Adrenal gland (tissue), 12 donors: ENCODE results near the gene DOK6. TPM values are rescaled to one million over a fixed set of nuclear protein-coding genes. Genes with fewer than 3 reads are reported as not detected.

ENCODE experiments used
- DNase-seq, 7 donors: peaks; one replicate each; pipeline ENCODE4 v3.0.0-alpha.2; 2019 to 2020
- H3K27ac ChIP-seq, 5 donors: fragments of 200-600 bp; sonication (generic) in 4 of 5; 1 replicate in 3 of 5; 2 replicates in 2 of 5; pipeline versions ENCODE4 v1.5.1 to v1.8.0; 2016 to 2020; ENCODE audit warnings: mild to moderate bottlenecking in 1 of 5
- H3K27me3 ChIP-seq: fragments of 200-600 bp; 2 replicates; pipeline ENCODE4 v1.8.0; 2021
- H3K36me3 ChIP-seq, 2 donors: fragments of 200-600 bp; replicated peaks in 1 of 2; 1 replicate in 1 of 2; 2 replicates in 1 of 2; pipeline versions ENCODE4 v1.5.1 to v1.8.0; 2018 to 2022
- H3K4me1 ChIP-seq, 2 donors: fragments of 200-600 bp; replicated peaks in 1 of 2; 1 replicate in 1 of 2; 2 replicates in 1 of 2; pipeline versions ENCODE4 v1.5.1 to v1.8.0; 2018 to 2021
- H3K4me3 ChIP-seq, 4 donors: fragments of 200-600 bp; sonication (generic) in 3 of 4; one replicate each; pipeline ENCODE4 v1.5.1; 2016 to 2018
- H3K9me3 ChIP-seq, 3 donors: fragments of 200-600 bp; sonication (generic) in 1 of 3; replicated peaks in 1 of 3; 1 replicate in 2 of 3; 2 replicates in 1 of 3; pipeline versions ENCODE4 v1.5.1 to v1.8.0; 2016 to 2021
- CTCF ChIP-seq, 6 experiments: fragments of 450-650 bp in 4 of 6; fragments of 200-600 bp in 2 of 6; sonication (generic) in 1 of 6; IDR thresholded peaks; 1 replicate in 5 of 6; 2 replicates in 1 of 6; pipeline versions ENCODE4 v1.5.1 to v1.8.0; 2016 to 2021; ENCODE audit warnings: antibody characterized with exemption in 6 of 6, mild to moderate bottlenecking in 2 of 6, moderate library complexity in 1 of 6
- POLR2A ChIP-seq, 2 donors: fragments of 450-650 bp; IDR thresholded peaks; one replicate each; pipeline ENCODE4 v1.6.1; 2017; ENCODE audit warnings: antibody characterized with exemption in 2 of 2, mild to moderate bottlenecking in 2 of 2, moderate library complexity in 1 of 2
- WGBS, 4 donors: extraction: QIAGEN DNeasy Blood & Tissue Kit in 2 of 4; methylation state at CpG; one replicate each; pipeline versions ENCODE4 v1.1.5 to v1.1.7; 2013 to 2017; 5-methylcytosine and 5-hydroxymethylcytosine counted together
- intact Hi-C, 2 donors: fragments of 100-400 bp; cut with DNase I; formaldehyde crosslinking; loops; one replicate each; pipeline versions ENCODE4 v1.14.1 to v1.15.0; 2022 to 2023
- polyA plus RNA-seq, 3 donors: library from polyadenylated mRNA; stranded (reverse); fragments of 200-250 nt in 2 of 3; fragments of 350-450 nt in 1 of 3; fragmentation: Illumina TruSeq in 1 of 3; extraction: RNeasy Lipid Tissue Mini Kit (QIAGEN cat#74804) in 1 of 3; gene quantifications; one replicate each; pipeline ENCODE4 v1.2.3, GENCODE V29; 2013 to 2014
- total RNA-seq, 9 donors: library from RNA; depleted of rRNA in 4 of 9; stranded (reverse); fragments of >200 nt in 4 of 9; fragments of 120-200 nt in 1 of 9; fragmentation: NEBNext Ultra II Directional in 1 of 9; extraction: Animal tissue kit (Norgen Biotek cat#: 25700) in 1 of 9; gene quantifications; one replicate each; pipeline versions ENCODE4 v1.1.0 to v1.2.4, GENCODE V29; 2013 to 2023
- donor health status: healthy with polysubstance abuse.
- donor health status: Bipolar disorder and iron deficiency.
- donor health status: DM: yes; HTN: yes; CAD: no.
- donor health status: DM: no; HTN: no; CAD: no.
- donor health status: DM: no; HTN: no; CAD: no.
- donor health status: DM: yes; HTN: yes; CAD: no.

DOK6 gene
- total and polyA plus RNA-seq, 12 donors: 0.24 to 4.5 (median 0.76) TPM

- Histone ChIP-seq H3K4me1 (no peaks in the 10 kb centered on the region), H3K9me3 (no peaks in the 10 kb centered on the region), H3K27me3 (no peaks in the 10 kb centered on the region), H3K4me3 (no peak overlapping the region), H3K36me3 (no peaks in the 10 kb centered on the region), H3K27ac (no peak overlapping the region)
- 81 to 93% (median 90%) methylated on average over 3 of the region's 3 CpGs for WGBS, 4 donors
- intact Hi-C loops: no loop called here
- no peak for TF ChIP-seq POLR2A (IDR thresholded peaks at IDR 0.05)
- no peak for TF ChIP-seq CTCF (IDR thresholded peaks at IDR 0.05)
- DNase-seq: no peak
Observed at GRCh38 chr18:69737851-69738250, 337.2 kb downstream of the DOK6 start.

- 78 to 83% (median 81%) methylated on average over 2 of the region's 2 CpGs for WGBS, 4 donors
- H3K27ac ChIP-seq: no peak overlapping the region
- H3K27me3 ChIP-seq: no peaks in the 10 kb centered on the region
- no peaks in the 10 kb centered on the region for H3K36me3 ChIP-seq
- no peak for DNase-seq
- H3K4me3 ChIP-seq: no peak overlapping the region
- H3K4me1 ChIP-seq: no peaks in the 10 kb centered on the region
- intact Hi-C loops: no loop called here
- TF ChIP-seq CTCF (IDR thresholded peaks at IDR 0.05) (no peak), POLR2A (IDR thresholded peaks at IDR 0.05) (no peak)
- no peaks in the 10 kb centered on the region for H3K9me3 ChIP-seq
Observed at GRCh38 chr18:69747388-69747787, 346.7 kb downstream of the DOK6 start.

- H3K27me3 ChIP-seq: no peaks in the 10 kb centered on the region
- TF ChIP-seq CTCF (IDR thresholded peaks at IDR 0.05) (no peak), POLR2A (IDR thresholded peaks at IDR 0.05) (no peak)
- intact Hi-C loops: no loop called here
- WGBS, 4 donors: 71 to 83% (median 74%) methylated on average over 3 of the region's 3 CpGs
- H3K4me3 ChIP-seq: no peak overlapping the region
- no peaks in the 10 kb centered on the region for H3K4me1 ChIP-seq
- no peaks in the 10 kb centered on the region for H3K36me3 ChIP-seq
- no peaks in the 10 kb centered on the region for H3K9me3 ChIP-seq
- DNase-seq: no peak
- no peak overlapping the region for H3K27ac ChIP-seq
Observed at GRCh38 chr18:69752737-69753380, 352.2 kb downstream of the DOK6 start.

GRCh38 chr18:69754108-69754507, 353.4 kb downstream of the DOK6 start:
- intact Hi-C loops: no loop called here
- 74 to 98% (median 90%) methylated on average over 3 of the region's 3 CpGs for WGBS, 4 donors

More at GRCh38 chr18:69754108-69754507, 353.4 kb downstream of the DOK6 start:
- Histone ChIP-seq H3K36me3 (no peaks in the 10 kb centered on the region), H3K27ac (no peak overlapping the region), H3K4me3 (no peak overlapping the region), H3K9me3 (no peaks in the 10 kb centered on the region), H3K27me3 (no peaks in the 10 kb centered on the region), H3K4me1 (no peaks in the 10 kb centered on the region)
- no peak for DNase-seq
- TF ChIP-seq CTCF (IDR thresholded peaks at IDR 0.05) (no peak), POLR2A (IDR thresholded peaks at IDR 0.05) (no peak)
